Astrocyte (in vitro differentiated cells and primary cell): ENCODE results near the gene FLOT2. TPM values are rescaled to one million over a fixed set of nuclear protein-coding genes. Genes with fewer than 3 reads are reported as not detected.

Experiments
- DNase-seq: peaks from one replicate; pipeline ENCODE4 v3.0.0-alpha.2; 2010; ENCODE audit warnings: low read depth
- FAIRE-seq: peaks from 2 replicates; lab custom pipeline; 2011; peaks lifted over from hg19 to GRCh38; lab: Jason Lieb, UNC
- H2AFZ ChIP-seq: 2 replicates; pipeline ENCODE4 v1.6.0; 2012; ENCODE audit warnings: low read depth, low read length, inconsistent platforms
- H3K27ac ChIP-seq: 2 replicates; pipeline ENCODE4 v1.5.1; 2011; ENCODE audit warnings: low read depth, low read length, inconsistent platforms
- H3K27me3 ChIP-seq: 2 replicates; pipeline ENCODE4 v1.6.0; 2011; ENCODE audit warnings: low read length, inconsistent platforms; ENCODE audit not compliant: insufficient read depth
- H3K36me3 ChIP-seq: 2 replicates; pipeline ENCODE4 v1.5.1; 2011; ENCODE audit warnings: low read length, inconsistent platforms; ENCODE audit not compliant: insufficient read depth
- H3K4me1 ChIP-seq: 2 replicates; pipeline ENCODE4 v1.5.1; 2011; ENCODE audit warnings: low read length, inconsistent platforms; ENCODE audit not compliant: insufficient read depth
- H3K4me2 ChIP-seq: 2 replicates; pipeline ENCODE4 v1.6.0; 2012; ENCODE audit warnings: low read length, inconsistent platforms
- H3K4me3 ChIP-seq: 2 replicates; pipeline ENCODE4 v1.5.1; 2011; ENCODE audit warnings: low read depth, mild to moderate bottlenecking, low read length, inconsistent platforms; ENCODE audit not compliant: insufficient read depth
- H3K79me2 ChIP-seq: 2 replicates; pipeline ENCODE4 v1.6.0; 2012; ENCODE audit warnings: mild to moderate bottlenecking, low read length, inconsistent platforms; ENCODE audit not compliant: insufficient read depth
- H3K9ac ChIP-seq: 2 replicates; pipeline ENCODE4 v1.6.0; 2012; ENCODE audit warnings: mild to moderate bottlenecking, low read length, inconsistent platforms
- H3K9me3 ChIP-seq: 2 replicates; pipeline ENCODE4 v1.5.1; 2012; ENCODE audit warnings: low read depth, mild to moderate bottlenecking, low read length, inconsistent platforms; ENCODE audit not compliant: insufficient read depth
- H4K20me1 ChIP-seq: 2 replicates; pipeline ENCODE4 v1.6.0; 2012; ENCODE audit warnings: low read length, inconsistent platforms; ENCODE audit not compliant: insufficient read depth
- H3K27ac Mint-ChIP-seq: one replicate; pipeline ENCODE4 v1.8.0; 2021; ENCODE audit warnings: mild to moderate bottlenecking, mixed read lengths; ENCODE audit not compliant: unreplicated experiment
- H3K27me3 Mint-ChIP-seq: one replicate; pipeline ENCODE4 v1.8.0; 2021; ENCODE audit warnings: low read depth, mixed read lengths; ENCODE audit not compliant: unreplicated experiment
- H3K36me3 Mint-ChIP-seq: one replicate; pipeline ENCODE4 v1.8.0; 2021; ENCODE audit warnings: low read depth, mixed read lengths; ENCODE audit not compliant: unreplicated experiment
- H3K4me1 Mint-ChIP-seq: one replicate; pipeline ENCODE4 v1.8.0; 2021; ENCODE audit warnings: low read depth, mixed read lengths; ENCODE audit not compliant: unreplicated experiment
- H3K4me3 Mint-ChIP-seq: one replicate; pipeline ENCODE4 v1.8.0; 2021; ENCODE audit warnings: mild to moderate bottlenecking, moderate library complexity, mixed read lengths; ENCODE audit not compliant: unreplicated experiment
- H3K9me3 Mint-ChIP-seq: one replicate; pipeline ENCODE4 v1.8.0; 2021; ENCODE audit warnings: mild to moderate bottlenecking, mixed read lengths; ENCODE audit not compliant: unreplicated experiment
- CTCF ChIP-seq: IDR thresholded peaks from 2 replicates; pipeline ENCODE4 v1.5.1; 2011; ENCODE audit warnings: low read depth, mild to moderate bottlenecking, inconsistent platforms, low read length, moderate library complexity; ENCODE audit not compliant: insufficient read depth
- EZH2 ChIP-seq: IDR thresholded peaks from 2 replicates; pipeline ENCODE4 v1.6.1; 2012; ENCODE audit warnings: mild to moderate bottlenecking, low read length, inconsistent platforms; ENCODE audit not compliant: insufficient read depth
- total RNA-seq: library from RNA; stranded (reverse); gene quantifications from 2 replicates; pipeline ENCODE4 v1.2.1, GENCODE V29; 2021

FLOT2 gene
- total RNA-seq, 1 donor from 2014 or later, result 84.4 TPM

- no peak overlapping the region for H3K27ac Mint-ChIP-seq
These were observed 14.0 kb upstream of the FLOT2 start for GRCh38 chr17:28911411-28912045.

GRCh38 chr17:28910534-28910933 is 13.0 kb upstream of the FLOT2 start:
- Mint-ChIP-seq H3K27ac (peak overlapping the region; percentile 12), H3K27me3 (no peaks in the 10 kb centered on the region), H3K4me1 (peaks cover 8% of the 10 kb centered on the region), H3K9me3 (no peaks in the 10 kb centered on the region), H3K36me3 (peaks cover 43% of the 10 kb centered on the region), H3K4me3 (no peak overlapping the region)
- no peak for FAIRE-seq
- Histone ChIP-seq H3K9ac (no peak overlapping the region), H3K4me2 (no peak overlapping the region), H2AFZ (no peak overlapping the region), H3K9me3 (no peaks in the 10 kb centered on the region), H3K36me3 (peaks cover 77% of the 10 kb centered on the region), H3K27me3 (no peaks in the 10 kb centered on the region), H4K20me1 (peaks cover 89% of the 10 kb centered on the region), H3K79me2 (peaks cover 2% of the 10 kb centered on the region), H3K4me3 (no peak overlapping the region), H3K4me1 (peaks cover 9% of the 10 kb centered on the region), H3K27ac (no peak overlapping the region)
- DNase-seq, result no peak
- no peak for TF ChIP-seq EZH2
- TF ChIP-seq CTCF, result no peak

More at GRCh38 chr17:28911411-28912045, 14.0 kb upstream of the FLOT2 start:
- TF ChIP-seq CTCF (no peak), EZH2 (no peak)
- no peaks in the 10 kb centered on the region for H3K9me3 Mint-ChIP-seq
- Histone ChIP-seq H3K79me2 (peaks cover 2% of the 10 kb centered on the region), H3K4me2 (no peak overlapping the region), H3K4me3 (no peak overlapping the region), H4K20me1 (peaks cover 91% of the 10 kb centered on the region), H3K9ac (no peak overlapping the region), H3K27ac (no peak overlapping the region), H3K9me3 (no peaks in the 10 kb centered on the region), H3K4me1 (peaks cover 9% of the 10 kb centered on the region), H3K27me3 (no peaks in the 10 kb centered on the region), H2AFZ (no peak overlapping the region), H3K36me3 (peaks cover 74% of the 10 kb centered on the region)
- H3K4me1 Mint-ChIP-seq, result peaks cover 8% of the 10 kb centered on the region
- peaks cover 46% of the 10 kb centered on the region for H3K36me3 Mint-ChIP-seq
- H3K4me3 Mint-ChIP-seq, result no peak overlapping the region
- no peaks in the 10 kb centered on the region for H3K27me3 Mint-ChIP-seq
- no peak for FAIRE-seq
- DNase-seq, result peak; percentile 27

- peak; percentile 29 for FAIRE-seq
- Histone ChIP-seq H4K20me1 (peaks cover 86% of the 10 kb centered on the region), H3K27ac (no peak overlapping the region), H3K4me2 (peak overlapping the region; percentile 13), H2AFZ (no peak overlapping the region), H3K79me2 (no peaks in the 10 kb centered on the region), H3K27me3 (no peaks in the 10 kb centered on the region), H3K4me1 (peaks cover 9% of the 10 kb centered on the region), H3K9me3 (no peaks in the 10 kb centered on the region), H3K9ac (peak overlapping the region; percentile 1), H3K36me3 (peaks cover 66% of the 10 kb centered on the region), H3K4me3 (no peak overlapping the region)
- peak; percentile 61 for DNase-seq
- Mint-ChIP-seq H3K27me3 (no peaks in the 10 kb centered on the region), H3K4me3 (peak overlapping the region; percentile 50), H3K36me3 (peaks cover 37% of the 10 kb centered on the region), H3K4me1 (peaks cover 8% of the 10 kb centered on the region), H3K9me3 (no peaks in the 10 kb centered on the region), H3K27ac (peak overlapping the region; percentile 77)
- TF ChIP-seq CTCF (no peak), EZH2 (no peak)
These were observed 11.2 kb upstream of the FLOT2 start for GRCh38 chr17:28908640-28909167.
